OCI-LY3 (cell line): ENCODE measurements around the gene RETREG2.
A peak's percentile ranks its signal among the peaks of the same experiment; 100 is the strongest.

ENCODE experiments used
- H2AFZ ChIP-seq: fragments of 200-600, 300-600 bp; shearing (Covaris generic); 2 replicates; pipeline ENCODE4 v1.6.0; 2014; ENCODE audit warnings: antibody characterized with exemption, low read depth, low read length
- H3K27ac ChIP-seq: fragments of 200-600, 300-600 bp; sonication (generic); 2 replicates; pipeline ENCODE4 v1.5.1; 2014; ENCODE audit warnings: mild to moderate bottlenecking, low read length, moderate library complexity, mixed read lengths
- H3K27me3 ChIP-seq: fragments of 200-600, 300-600 bp; sonication (generic); 2 replicates; pipeline ENCODE4 v1.6.1; 2014; ENCODE audit warnings: low read depth, low read length, mixed read lengths
- H3K36me3 ChIP-seq: fragments of 200-600, 300-600 bp; sonication (generic); replicated peaks from 2 replicates; pipeline ENCODE3; 2014; ENCODE audit warnings: low read depth, low read length, mixed read lengths
- H3K4me1 ChIP-seq: fragments of 300-600, 200-600 bp; sonication (generic); 2 replicates; pipeline ENCODE4 v1.6.1; 2014; ENCODE audit warnings: low read length, mixed read lengths
- H3K4me2 ChIP-seq: fragments of 200-600, 300-600 bp; sonication (generic); 2 replicates; pipeline ENCODE4 v1.6.1; 2014; ENCODE audit warnings: low read length, mixed read lengths
- H3K4me3 ChIP-seq: fragments of 300-600, 200-600 bp; sonication (generic); 2 replicates; pipeline ENCODE4 v1.5.1; 2014; ENCODE audit warnings: antibody characterized with exemption, mild to moderate bottlenecking, low read length, moderate library complexity
- H3K79me2 ChIP-seq: fragments of 300-600, 200-600 bp; shearing (Covaris generic); 2 replicates; pipeline ENCODE4 v1.6.1; 2014; ENCODE audit warnings: mild to moderate bottlenecking, low read length, mixed read lengths
- H3K9ac ChIP-seq: fragments of 300-600, 200-600 bp; shearing (Covaris generic); 2 replicates; pipeline ENCODE4 v1.6.0; 2014; ENCODE audit warnings: mild to moderate bottlenecking, low read length, moderate library complexity
- H3K9me3 ChIP-seq: fragments of 200-600, 300-600 bp; shearing (Covaris generic); 2 replicates; pipeline ENCODE4 v1.6.1; 2014; ENCODE audit warnings: low read length, mixed read lengths; ENCODE audit not compliant: insufficient read depth
- H4K20me1 ChIP-seq: fragments of 200-600, 300-600 bp; sonication (generic); 2 replicates; pipeline ENCODE4 v1.6.1; 2016; ENCODE audit warnings: low read length, mixed read lengths; ENCODE audit not compliant: insufficient read depth
- EZH2phosphoT487 ChIP-seq: fragments of 200-600 bp; shearing (Covaris generic); IDR thresholded peaks from 2 replicates; pipeline ENCODE4 v1.6.1; 2018; ENCODE audit warnings: antibody characterized with exemption, mixed run types, low read depth
- TF ChIP-seq, protein P1 (sequence below): fragments of 200-600, 300-600 bp; sonication (generic); IDR thresholded peaks from 2 replicates; pipeline ENCODE4 v1.5.1; 2014; ENCODE audit warnings: antibody characterized with exemption, low read length, low read depth

Gene RETREG2

DNA sequence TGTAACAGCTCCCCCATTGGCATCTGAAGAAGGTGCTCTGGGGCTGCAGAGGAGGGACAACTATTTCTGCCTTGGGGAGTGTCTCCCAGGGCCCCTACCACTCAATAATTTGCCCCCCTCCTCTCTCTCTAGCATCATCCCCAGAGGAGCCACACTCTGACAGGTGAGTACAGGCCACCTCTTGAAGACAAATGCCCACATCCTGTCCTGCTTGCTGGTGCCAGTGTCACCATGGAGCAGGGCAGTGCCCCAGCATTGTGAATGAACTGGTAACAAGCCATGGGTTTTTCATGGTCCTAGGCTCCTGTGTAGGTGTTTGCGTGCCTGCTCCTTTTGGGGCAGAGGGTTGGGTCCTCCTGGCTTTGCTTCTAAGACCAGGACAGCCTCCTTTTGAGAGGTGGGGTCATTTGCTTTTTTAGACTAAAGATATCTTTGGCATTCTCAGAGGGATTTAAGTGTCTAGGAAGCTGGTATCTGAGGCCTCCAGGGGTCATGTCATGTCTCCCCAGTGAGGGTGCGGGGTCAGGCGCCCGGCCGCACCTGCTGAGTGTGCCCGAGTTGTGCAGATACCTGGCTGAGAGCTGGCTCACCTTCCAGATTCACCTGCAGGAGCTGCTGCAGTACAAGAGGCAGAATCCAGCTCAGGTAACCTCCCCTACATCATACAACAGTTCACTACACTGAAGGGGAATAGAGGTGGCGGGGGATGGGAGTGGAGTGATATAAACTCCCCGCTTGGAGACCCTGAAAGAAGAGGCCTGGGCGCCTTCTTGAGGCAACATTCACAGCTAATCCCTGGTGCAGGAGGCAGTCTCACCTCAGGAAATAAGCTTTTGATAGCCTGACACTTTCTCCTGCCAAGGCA lies 1.8 kb downstream of the RETREG2 start:
- Histone ChIP-seq H3K79me2 (peaks cover 8% of the 10 kb centered on the region), H2AFZ (no peak overlapping the region), H3K27ac (no peak overlapping the region), H3K36me3 (peaks cover 8% of the 10 kb centered on the region), H3K27me3 (no peaks in the 10 kb centered on the region), H3K9ac (no peak overlapping the region), H3K4me1 (peaks cover 13% of the 10 kb centered on the region), H4K20me1 (no peaks in the 10 kb centered on the region), H3K4me3 (peak overlapping the region; percentile 97; the same call in 1 of the 2 replicates), H3K9me3 (no peaks in the 10 kb centered on the region), H3K4me2 (peak overlapping the region; percentile 99; the same call in 1 of the 2 replicates)
- TF ChIP-seq, protein P1, sequence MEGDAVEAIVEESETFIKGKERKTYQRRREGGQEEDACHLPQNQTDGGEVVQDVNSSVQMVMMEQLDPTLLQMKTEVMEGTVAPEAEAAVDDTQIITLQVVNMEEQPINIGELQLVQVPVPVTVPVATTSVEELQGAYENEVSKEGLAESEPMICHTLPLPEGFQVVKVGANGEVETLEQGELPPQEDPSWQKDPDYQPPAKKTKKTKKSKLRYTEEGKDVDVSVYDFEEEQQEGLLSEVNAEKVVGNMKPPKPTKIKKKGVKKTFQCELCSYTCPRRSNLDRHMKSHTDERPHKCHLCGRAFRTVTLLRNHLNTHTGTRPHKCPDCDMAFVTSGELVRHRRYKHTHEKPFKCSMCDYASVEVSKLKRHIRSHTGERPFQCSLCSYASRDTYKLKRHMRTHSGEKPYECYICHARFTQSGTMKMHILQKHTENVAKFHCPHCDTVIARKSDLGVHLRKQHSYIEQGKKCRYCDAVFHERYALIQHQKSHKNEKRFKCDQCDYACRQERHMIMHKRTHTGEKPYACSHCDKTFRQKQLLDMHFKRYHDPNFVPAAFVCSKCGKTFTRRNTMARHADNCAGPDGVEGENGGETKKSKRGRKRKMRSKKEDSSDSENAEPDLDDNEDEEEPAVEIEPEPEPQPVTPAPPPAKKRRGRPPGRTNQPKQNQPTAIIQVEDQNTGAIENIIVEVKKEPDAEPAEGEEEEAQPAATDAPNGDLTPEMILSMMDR, result no peak
- TF ChIP-seq EZH2phosphoT487, result no peak

DNA sequence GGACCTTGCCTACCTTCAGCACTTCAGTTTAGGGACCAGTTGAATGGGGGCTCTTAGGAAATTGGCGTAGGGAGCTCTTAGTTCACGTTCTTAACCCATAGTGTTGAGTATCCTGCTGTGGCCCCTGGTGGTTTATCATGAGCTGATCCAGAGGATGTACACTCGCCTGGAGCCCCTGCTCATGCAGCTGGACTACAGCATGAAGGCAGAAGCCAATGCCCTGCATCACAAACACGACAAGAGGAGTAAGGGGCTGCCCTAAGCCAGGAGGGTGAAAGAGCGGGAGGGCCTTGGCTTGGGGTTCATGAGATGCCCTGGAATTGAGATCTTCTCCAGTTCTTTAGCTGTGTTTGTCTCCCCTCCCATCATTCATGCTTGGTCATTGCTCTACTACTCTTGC lies 2.9 kb downstream of the RETREG2 start:
- Histone ChIP-seq H3K79me2 (peaks cover 8% of the 10 kb centered on the region), H3K9me3 (no peaks in the 10 kb centered on the region), H3K4me2 (no peak overlapping the region), H3K4me1 (peaks cover 9% of the 10 kb centered on the region), H2AFZ (no peak overlapping the region), H3K4me3 (no peak overlapping the region), H4K20me1 (no peaks in the 10 kb centered on the region), H3K36me3 (peaks cover 7% of the 10 kb centered on the region), H3K27me3 (no peaks in the 10 kb centered on the region), H3K9ac (no peak overlapping the region), H3K27ac (no peak overlapping the region)
- TF ChIP-seq, protein P1, result no peak
- TF ChIP-seq EZH2phosphoT487, result no peak

DNA sequence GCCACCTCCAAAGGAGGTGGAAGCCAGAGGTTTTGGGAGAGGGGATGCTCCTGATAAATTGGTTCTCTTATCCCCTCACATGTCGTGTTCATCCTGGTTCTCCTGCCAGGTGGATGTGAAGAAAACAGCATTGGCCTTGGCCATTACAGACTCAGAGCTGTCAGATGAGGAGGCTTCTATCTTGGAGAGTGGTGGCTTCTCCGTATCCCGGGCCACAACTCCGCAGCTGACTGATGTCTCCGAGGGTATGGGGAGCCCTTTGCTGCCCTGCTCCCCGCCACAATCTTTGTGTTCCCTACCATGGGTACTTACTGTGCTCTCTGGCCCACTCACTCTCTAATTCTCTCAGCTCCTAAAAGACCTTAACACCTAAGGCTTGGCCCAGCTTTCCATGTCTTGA lies 3.5 kb downstream of the RETREG2 start:
- Histone ChIP-seq H3K4me2 (no peak overlapping the region), H3K79me2 (peaks cover 8% of the 10 kb centered on the region), H3K4me3 (no peak overlapping the region), H4K20me1 (no peaks in the 10 kb centered on the region), H3K27ac (no peak overlapping the region), H3K9me3 (no peaks in the 10 kb centered on the region), H3K27me3 (no peaks in the 10 kb centered on the region), H2AFZ (no peak overlapping the region), H3K9ac (no peak overlapping the region), H3K36me3 (peaks cover 7% of the 10 kb centered on the region), H3K4me1 (peaks cover 11% of the 10 kb centered on the region)
- TF ChIP-seq, protein P1, result no peak
- TF ChIP-seq EZH2phosphoT487, result no peak

DNA sequence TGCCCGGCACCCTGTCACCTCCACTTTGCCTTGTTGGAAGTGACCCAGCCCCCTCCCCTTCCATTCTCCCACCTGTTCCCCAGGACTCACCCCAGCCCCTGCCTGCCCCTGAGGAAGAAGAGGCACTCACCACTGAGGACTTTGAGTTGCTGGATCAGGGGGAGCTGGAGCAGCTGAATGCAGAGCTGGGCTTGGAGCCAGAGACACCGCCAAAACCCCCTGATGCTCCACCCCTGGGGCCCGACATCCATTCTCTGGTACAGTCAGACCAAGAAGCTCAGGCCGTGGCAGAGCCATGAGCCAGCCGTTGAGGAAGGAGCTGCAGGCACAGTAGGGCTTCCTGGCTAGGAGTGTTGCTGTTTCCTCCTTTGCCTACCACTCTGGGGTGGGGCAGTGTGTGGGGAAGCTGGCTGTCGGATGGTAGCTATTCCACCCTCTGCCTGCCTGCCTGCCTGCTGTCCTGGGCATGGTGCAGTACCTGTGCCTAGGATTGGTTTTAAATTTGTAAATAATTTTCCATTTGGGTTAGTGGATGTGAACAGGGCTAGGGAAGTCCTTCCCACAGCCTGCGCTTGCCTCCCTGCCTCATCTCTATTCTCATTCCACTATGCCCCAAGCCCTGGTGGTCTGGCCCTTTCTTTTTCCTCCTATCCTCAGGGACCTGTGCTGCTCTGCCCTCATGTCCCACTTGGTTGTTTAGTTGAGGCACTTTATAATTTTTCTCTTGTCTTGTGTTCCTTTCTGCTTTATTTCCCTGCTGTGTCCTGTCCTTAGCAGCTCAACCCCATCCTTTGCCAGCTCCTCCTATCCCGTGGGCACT lies 4.5 kb downstream of the RETREG2 start:
- Histone ChIP-seq H3K4me2 (no peak overlapping the region), H3K27ac (no peak overlapping the region)

More for the DNA sequence above, 4.5 kb downstream of the RETREG2 start:
- Histone ChIP-seq H3K4me3 (no peak overlapping the region), H4K20me1 (no peaks in the 10 kb centered on the region), H3K9ac (no peak overlapping the region), H3K9me3 (no peaks in the 10 kb centered on the region), H3K36me3 (peaks cover 7% of the 10 kb centered on the region), H3K27me3 (no peaks in the 10 kb centered on the region), H2AFZ (no peak overlapping the region), H3K79me2 (peaks cover 8% of the 10 kb centered on the region), H3K4me1 (peaks cover 19% of the 10 kb centered on the region)
- TF ChIP-seq, protein P1, result no peak
- TF ChIP-seq EZH2phosphoT487, result no peak
